HPDE6-E6E7 (cell line): ENCODE results near the gene FILIP1.
"Not testable (repeated sequence)": the region's sequence is repeated elsewhere in the genome, so short reads cannot be mapped to it uniquely, and the experiment has no call there.

Experiments
- DNase-seq: peaks from one replicate; pipeline ENCODE4 v3.0.0; 2011; ENCODE audit warnings: missing footprints; ENCODE audit errors: extremely low spot score

Gene FILIP1

GRCh38 chr6:75421316-75422023 lies 72.1 kb downstream of the FILIP1 start:
- DNase-seq = no peak

- DNase-seq = no peak
Measured at GRCh38 chr6:75419980-75420379, 73.6 kb downstream of the FILIP1 start.

- no peak for DNase-seq
Measured at GRCh38 chr6:75419416-75419815, 74.2 kb downstream of the FILIP1 start.

GRCh38 chr6:75418233-75418632 lies 75.4 kb downstream of the FILIP1 start:
- DNase-seq = peak; percentile 50

- no peak for DNase-seq
Measured at GRCh38 chr6:75416443-75416842, 77.2 kb downstream of the FILIP1 start.

- DNase-seq = no peak
Measured at GRCh38 chr6:75415804-75416203, 77.8 kb downstream of the FILIP1 start.

GRCh38 chr6:75414445-75415021 lies 79.1 kb downstream of the FILIP1 start:
- no peak for DNase-seq

- DNase-seq = no peak
Measured at GRCh38 chr6:75412969-75413662, 80.5 kb downstream of the FILIP1 start.

- not testable (repeated sequence) for DNase-seq
Measured at GRCh38 chr6:75410564-75410963, 83.0 kb downstream of the FILIP1 start.

GRCh38 chr6:75409928-75410327 lies 83.7 kb downstream of the FILIP1 start:
- DNase-seq = no peak

GRCh38 chr6:75409286-75409685 lies 84.3 kb downstream of the FILIP1 start:
- DNase-seq = no peak

GRCh38 chr6:75403563-75404080 lies 90.0 kb downstream of the FILIP1 start:
- DNase-seq = no peak

GRCh38 chr6:75402296-75402695 lies 91.3 kb downstream of the FILIP1 start:
- DNase-seq = peak; percentile 3

GRCh38 chr6:75397656-75398465 lies 95.7 kb downstream of the FILIP1 start:
- no peak for DNase-seq

GRCh38 chr6:75397171-75397570 lies 96.4 kb downstream of the FILIP1 start:
- no peak for DNase-seq

GRCh38 chr6:75396005-75396800 lies 97.4 kb downstream of the FILIP1 start:
- DNase-seq = no peak

- DNase-seq = no peak
Measured at GRCh38 chr6:75393806-75394205, 99.8 kb downstream of the FILIP1 start.

GRCh38 chr6:75391276-75391675 lies 102.3 kb downstream of the FILIP1 start:
- no peak for DNase-seq

- DNase-seq = no peak
Measured at GRCh38 chr6:75386050-75386770, 107.4 kb downstream of the FILIP1 start.

GRCh38 chr6:75384116-75384515 lies 109.5 kb downstream of the FILIP1 start:
- DNase-seq = no peak

- DNase-seq = no peak
Measured at GRCh38 chr6:75382634-75382900, 111.0 kb downstream of the FILIP1 start.
